Measurements from ENCODE around the gene PDP2.

PDP2 gene

GRCh38 chr16:66908116-66908515 lies 27.8 kb downstream of the PDP2 start:
- TF ChIP-seq POLR2A (IDR thresholded peaks at IDR 0.05; ENCODE audit: low read length), result no peak

DNA sequence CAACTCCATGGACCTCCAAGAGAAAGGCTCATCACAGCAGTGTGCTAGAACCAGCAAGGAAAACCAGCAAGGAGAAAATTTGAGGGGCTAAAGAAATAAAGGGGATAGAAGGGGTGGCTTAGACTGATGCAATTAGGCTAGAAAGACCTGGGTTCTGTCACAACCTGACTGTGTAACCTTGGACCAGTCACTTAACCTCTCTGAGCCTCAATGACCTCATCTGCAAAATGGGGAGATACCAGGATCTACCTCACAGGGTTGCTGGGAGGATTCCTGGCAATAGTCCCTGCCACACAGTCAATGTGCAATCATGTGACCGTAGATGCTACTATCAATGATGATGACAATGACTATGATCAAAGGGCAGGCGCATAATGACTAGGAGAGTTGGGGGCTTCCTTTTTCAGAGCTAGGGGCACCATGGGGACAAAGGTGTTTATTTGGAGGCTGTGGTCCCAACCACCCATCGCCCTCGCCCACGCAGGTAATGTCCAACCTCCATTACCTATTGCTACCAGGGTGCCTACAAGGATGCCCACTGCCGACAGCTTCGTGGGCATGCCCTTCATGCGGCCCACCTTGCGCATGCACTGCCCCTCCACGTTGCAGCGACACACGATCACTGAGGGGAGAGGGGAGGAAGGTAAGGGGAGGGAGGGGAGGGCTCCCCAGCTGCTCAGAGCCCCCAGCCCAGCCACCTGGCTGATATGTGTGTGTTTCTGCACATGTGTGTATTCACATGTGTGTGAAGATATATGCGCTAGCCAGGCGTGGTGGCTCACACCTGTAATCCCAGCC lies 28.6 kb downstream of the PDP2 start:
- TF ChIP-seq GATA1 (IDR thresholded peaks at IDR 0.05; ENCODE audit: low read depth, low read length) (no peak), POLR2A (IDR thresholded peaks at IDR 0.05; ENCODE audit: low read length) (no peak)
- DNase-seq, result no peak

More at GRCh38 chr16:66908116-66908515, 27.8 kb downstream of the PDP2 start:
- no peak for DNase-seq

DNA sequence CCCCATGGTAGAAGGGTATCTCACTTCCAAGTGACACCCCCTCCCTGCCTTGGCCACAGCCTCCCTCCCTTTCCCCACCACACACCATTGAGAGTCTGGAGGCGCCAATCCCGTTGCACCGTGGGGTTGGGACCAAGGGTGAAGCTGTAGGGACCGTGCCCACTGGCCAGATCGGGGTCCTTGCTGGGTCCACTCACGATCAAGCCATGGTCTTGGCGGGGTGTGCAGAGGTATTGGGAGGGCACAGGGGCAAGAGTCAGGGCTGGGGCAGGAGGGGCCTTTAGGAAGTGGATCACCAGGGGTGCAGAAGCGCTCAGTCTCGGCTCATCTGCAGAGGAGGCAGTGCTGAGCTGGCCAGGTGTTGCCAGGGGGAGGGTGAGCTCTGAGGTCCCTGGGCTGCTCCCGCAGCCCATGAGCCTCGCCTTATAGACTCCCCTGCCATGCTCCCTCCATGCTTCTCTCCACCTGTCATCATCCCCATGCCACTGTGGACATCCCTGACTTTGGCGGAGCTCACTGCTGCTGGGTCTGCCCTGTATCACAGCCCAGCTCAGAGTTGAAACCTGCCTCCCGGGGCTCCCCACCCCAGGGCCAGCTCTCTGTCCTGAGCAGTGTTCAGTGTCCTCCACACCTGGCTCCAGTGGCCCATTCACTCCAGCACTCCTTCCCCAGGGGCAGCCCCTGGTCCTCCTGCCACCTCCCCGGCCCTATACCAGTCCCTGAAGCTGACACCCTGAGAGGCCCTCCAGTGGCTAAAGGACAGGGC lies 30.0 kb downstream of the PDP2 start:
- no peak for DNase-seq
- no peak for TF ChIP-seq GATA1 (IDR thresholded peaks at IDR 0.05; ENCODE audit: low read depth, low read length)
- no peak for TF ChIP-seq POLR2A (IDR thresholded peaks at IDR 0.05; ENCODE audit: low read length)

DNA sequence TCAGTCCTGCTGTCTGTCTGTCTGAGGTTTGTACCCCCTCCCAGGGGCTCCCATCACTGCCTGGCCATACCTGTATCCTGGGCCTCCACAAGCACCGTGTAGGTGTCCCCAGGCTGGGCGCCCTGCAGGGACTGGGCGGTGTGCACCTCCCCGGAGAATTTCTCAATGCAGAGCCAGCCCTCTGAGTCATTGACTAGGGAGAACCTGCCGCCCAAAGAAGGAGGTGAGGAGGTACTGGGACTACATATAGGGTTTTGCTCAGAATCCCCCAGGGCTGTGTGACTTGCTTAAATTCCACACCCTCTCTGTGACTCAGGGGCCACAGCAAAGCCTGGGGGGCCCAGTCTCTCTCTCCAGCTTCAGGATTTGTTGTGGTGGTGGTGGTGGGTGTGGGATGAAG lies 30.8 kb downstream of the PDP2 start:
- no peak for TF ChIP-seq GATA1 (IDR thresholded peaks at IDR 0.05; ENCODE audit: low read depth, low read length)
- TF ChIP-seq POLR2A (IDR thresholded peaks at IDR 0.05; ENCODE audit: low read length), result no peak
- DNase-seq, result no peak

GRCh38 chr16:66911801-66912200 lies 31.5 kb downstream of the PDP2 start:
- no peak for DNase-seq

GRCh38 chr16:66913081-66913480 lies 32.8 kb downstream of the PDP2 start:
- TF ChIP-seq GATA1 (IDR thresholded peaks at IDR 0.05; ENCODE audit: low read depth, low read length) (no peak), POLR2A (IDR thresholded peaks at IDR 0.05; ENCODE audit: low read length) (no peak)
- no peak for DNase-seq

More at GRCh38 chr16:66911801-66912200, 31.5 kb downstream of the PDP2 start:
- TF ChIP-seq GATA1 (IDR thresholded peaks at IDR 0.05; ENCODE audit: low read depth, low read length), result no peak
- TF ChIP-seq POLR2A (IDR thresholded peaks at IDR 0.05; ENCODE audit: low read length), result no peak

DNA sequence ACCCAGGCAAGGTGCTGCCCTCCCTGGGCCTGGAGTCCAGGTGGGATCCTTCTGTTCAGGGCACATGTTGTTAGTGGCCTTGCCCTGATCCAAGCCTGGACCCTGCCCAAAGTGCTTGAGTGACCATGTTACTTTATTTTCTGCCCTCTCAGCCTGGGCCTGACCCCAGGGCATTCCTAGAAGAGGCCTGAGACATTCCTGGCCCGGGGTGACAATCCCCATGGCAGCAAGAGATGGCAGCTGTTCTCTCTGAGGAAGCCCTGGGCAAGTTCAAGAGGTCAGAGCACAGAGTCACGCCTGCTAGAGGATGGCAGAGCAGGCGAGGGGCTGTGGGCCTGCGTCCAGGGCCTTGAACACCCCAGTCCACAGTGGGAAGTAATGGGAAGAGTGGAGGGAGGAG lies 33.4 kb downstream of the PDP2 start:
- TF ChIP-seq GATA1 (IDR thresholded peaks at IDR 0.05; ENCODE audit: low read depth, low read length), result no peak
- TF ChIP-seq POLR2A (IDR thresholded peaks at IDR 0.05; ENCODE audit: low read length), result no peak
- DNase-seq, result no peak

- TF ChIP-seq POLR2A (IDR thresholded peaks at IDR 0.05; ENCODE audit: low read length), result no peak
- TF ChIP-seq GATA1 (IDR thresholded peaks at IDR 0.05; ENCODE audit: low read depth, low read length), result no peak
Measured at GRCh38 chr16:66914541-66914940, 34.2 kb downstream of the PDP2 start.

DNA sequence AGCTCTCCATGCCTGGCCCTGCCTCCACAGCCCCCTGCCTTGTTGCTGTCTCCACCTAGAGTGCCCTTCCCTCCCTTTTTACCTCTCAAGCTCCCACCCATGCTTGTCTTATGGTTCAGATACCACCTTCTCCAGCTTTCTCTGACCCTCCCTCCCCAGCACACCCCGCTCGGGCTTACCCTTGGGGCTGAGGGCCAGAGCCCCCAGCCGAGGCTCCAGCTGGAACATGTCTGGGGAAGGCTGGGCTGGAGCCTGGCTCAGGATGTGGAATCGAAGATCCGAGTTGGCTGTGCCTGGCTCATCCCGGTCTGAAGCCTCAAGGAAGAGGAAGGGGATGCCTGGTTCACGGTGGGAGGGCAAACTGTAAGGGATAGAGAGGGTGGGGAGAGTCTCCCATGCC lies 34.7 kb downstream of the PDP2 start:
- no peak for DNase-seq
- TF ChIP-seq POLR2A (IDR thresholded peaks at IDR 0.05; ENCODE audit: low read length) (no peak), GATA1 (IDR thresholded peaks at IDR 0.05; ENCODE audit: low read depth, low read length) (no peak)

More at GRCh38 chr16:66914541-66914940, 34.2 kb downstream of the PDP2 start:
- no peak for DNase-seq

GRCh38 chr16:66916518-66916917 lies 36.2 kb downstream of the PDP2 start:
- no peak for DNase-seq
- TF ChIP-seq GATA1 (IDR thresholded peaks at IDR 0.05; ENCODE audit: low read depth, low read length) (no peak), POLR2A (IDR thresholded peaks at IDR 0.05; ENCODE audit: low read length) (no peak)

GRCh38 chr16:66917741-66918140 lies 37.4 kb downstream of the PDP2 start:
- TF ChIP-seq GATA1 (IDR thresholded peaks at IDR 0.05; ENCODE audit: low read depth, low read length), result no peak
- no peak for TF ChIP-seq POLR2A (IDR thresholded peaks at IDR 0.05; ENCODE audit: low read length)
- DNase-seq, result no peak

DNA sequence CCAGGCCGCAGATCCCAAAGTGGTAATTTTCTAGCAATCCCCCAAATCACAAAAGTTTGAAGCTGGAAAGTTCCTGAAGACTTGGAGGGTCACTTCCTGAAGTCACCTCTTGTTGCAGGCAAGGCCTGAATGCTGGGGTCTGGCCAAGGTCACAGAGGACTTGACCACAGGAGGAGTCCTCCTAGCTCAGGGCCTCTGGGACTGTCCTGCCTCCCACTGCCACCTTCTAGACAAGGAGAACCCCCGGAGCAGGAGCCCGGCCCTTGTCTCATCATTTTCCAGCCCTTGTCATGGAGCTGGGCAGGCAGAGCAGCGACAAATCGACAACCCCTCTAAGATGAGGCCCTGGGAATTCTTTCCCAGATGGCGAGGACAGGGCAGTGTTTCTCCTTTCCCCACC lies 38.0 kb downstream of the PDP2 start:
- TF ChIP-seq GATA1 (IDR thresholded peaks at IDR 0.05; ENCODE audit: low read depth, low read length) (no peak), POLR2A (IDR thresholded peaks at IDR 0.05; ENCODE audit: low read length) (no peak)
- no peak for DNase-seq

DNA sequence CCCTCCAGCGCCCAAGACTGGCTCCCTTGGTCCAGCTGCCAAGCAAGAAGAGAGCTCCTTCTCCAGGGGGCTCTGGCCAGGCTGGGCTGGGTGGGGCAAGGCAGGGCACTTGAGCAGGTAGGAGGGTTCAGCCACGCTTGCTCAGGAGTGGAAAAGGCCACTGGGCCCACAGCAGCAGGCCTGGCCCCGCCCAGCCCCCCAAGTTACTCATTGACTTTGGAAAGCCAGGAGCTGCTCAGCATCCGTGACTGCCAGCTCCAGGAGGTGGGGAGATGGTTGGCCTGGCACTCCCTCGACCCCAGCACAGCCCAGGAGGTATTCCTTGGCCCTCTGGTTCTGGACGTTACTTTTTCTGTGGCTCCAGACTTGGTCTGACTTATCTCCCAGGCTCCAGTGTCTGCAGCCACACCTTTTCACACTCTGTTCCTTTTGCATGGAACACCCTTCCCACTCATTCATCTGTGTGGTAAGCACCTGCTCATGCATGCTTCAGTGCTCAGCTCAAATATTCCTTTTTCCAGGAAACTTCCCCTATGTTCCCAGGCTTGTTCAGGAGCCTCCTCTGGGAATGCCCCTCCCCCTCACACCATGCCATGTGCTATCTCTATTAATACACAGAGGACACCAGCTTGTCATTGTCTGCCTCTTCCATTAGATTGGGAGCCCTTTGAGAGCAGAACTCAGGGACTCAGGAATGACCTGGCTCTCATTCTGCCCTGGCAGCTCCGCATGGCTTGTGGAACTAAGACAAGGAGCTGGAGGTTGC lies 38.7 kb downstream of the PDP2 start, which contains the start of gene CDH16:
TSS of gene CDH16 (minus strand) at position 83 of the 766 bp plus-strand sequence. CDS start 820 bp downstream, outside the sequence.
- TF ChIP-seq GATA1 (IDR thresholded peaks at IDR 0.05; ENCODE audit: low read depth, low read length), result no peak
- TF ChIP-seq POLR2A (IDR thresholded peaks at IDR 0.05; ENCODE audit: low read length), result no peak
- DNase-seq, result no peak
